Stimulated activated CD4-positive, alpha-beta T cell treated with anti-CD3 and anti-CD28 coated beads, Interleukin-12 subunit alpha, Interleukin-12 subunit beta, amount 100 ng/mL, for 4 hours (primary cell): ENCODE data around the gene OXER1.
"Not testable (repeated sequence)": the region's sequence is repeated elsewhere in the genome, so short reads cannot be mapped to it uniquely, and the experiment has no call there.

Experiments
- DNase-seq: peaks from one replicate; pipeline ENCODE4 v3.0.0-alpha.2; 2020

OXER1 gene

GRCh38 chr2:42747422-42747821, 16.5 kb downstream of the OXER1 start:
- DNase-seq = no peak

- no peak for DNase-seq
These were observed 19.3 kb downstream of the OXER1 start for GRCh38 chr2:42744545-42745082.

GRCh38 chr2:42743659-42743990, 20.3 kb downstream of the OXER1 start:
- DNase-seq = no peak

- no peak for DNase-seq
These were observed 20.9 kb downstream of the OXER1 start for GRCh38 chr2:42742740-42743658.

GRCh38 chr2:42741140-42741539, 22.8 kb downstream of the OXER1 start:
- DNase-seq = no peak

- DNase-seq = no peak
These were observed 27.2 kb downstream of the OXER1 start for GRCh38 chr2:42736598-42737322.

GRCh38 chr2:42733852-42734251, 30.1 kb downstream of the OXER1 start:
- no peak for DNase-seq

- DNase-seq = not testable (repeated sequence)
These were observed 32.6 kb downstream of the OXER1 start for GRCh38 chr2:42731316-42731715.

- no peak for DNase-seq
These were observed 37.3 kb downstream of the OXER1 start for GRCh38 chr2:42726680-42727079.

- no peak for DNase-seq
These were observed 38.3 kb downstream of the OXER1 start for GRCh38 chr2:42725657-42726056.

- no peak for DNase-seq
These were observed 39.0 kb downstream of the OXER1 start for GRCh38 chr2:42724886-42725285.

GRCh38 chr2:42723465-42723864, 40.5 kb downstream of the OXER1 start:
- no peak for DNase-seq

- DNase-seq = no peak
These were observed 41.4 kb downstream of the OXER1 start for GRCh38 chr2:42722320-42723190.

- DNase-seq = no peak
These were observed 42.0 kb downstream of the OXER1 start for GRCh38 chr2:42721898-42722297.

- DNase-seq = no peak
These were observed 49.2 kb downstream of the OXER1 start for GRCh38 chr2:42714686-42715085.

- no peak for DNase-seq
These were observed 50.0 kb downstream of the OXER1 start for GRCh38 chr2:42713920-42714319.

GRCh38 chr2:42712934-42713333, 51.0 kb downstream of the OXER1 start:
- DNase-seq = no peak
